Measurements from ENCODE around the gene AKR7A3.

GRCh38 chr1:19273106-19273843, 15.3 kb downstream of the AKR7A3 start:
- TF ChIP-seq POLR2AphosphoS2 (IDR thresholded peaks at IDR 0.05; ENCODE audit: low read depth, low read length) (no peak), RB1 (IDR thresholded peaks at IDR 0.05; ENCODE audit: borderline replicate concordance) (no peak)

Measured in GM12878 (cell line).